Measurements from ENCODE around the gene LGALS3BP. TPM values are rescaled to one million over a fixed set of nuclear protein-coding genes. Genes with fewer than 3 reads are reported as not detected.

The LGALS3BP gene
- total and polyA plus RNA-seq, 12 donors = 196 to 852 (median 545) TPM

DNA sequence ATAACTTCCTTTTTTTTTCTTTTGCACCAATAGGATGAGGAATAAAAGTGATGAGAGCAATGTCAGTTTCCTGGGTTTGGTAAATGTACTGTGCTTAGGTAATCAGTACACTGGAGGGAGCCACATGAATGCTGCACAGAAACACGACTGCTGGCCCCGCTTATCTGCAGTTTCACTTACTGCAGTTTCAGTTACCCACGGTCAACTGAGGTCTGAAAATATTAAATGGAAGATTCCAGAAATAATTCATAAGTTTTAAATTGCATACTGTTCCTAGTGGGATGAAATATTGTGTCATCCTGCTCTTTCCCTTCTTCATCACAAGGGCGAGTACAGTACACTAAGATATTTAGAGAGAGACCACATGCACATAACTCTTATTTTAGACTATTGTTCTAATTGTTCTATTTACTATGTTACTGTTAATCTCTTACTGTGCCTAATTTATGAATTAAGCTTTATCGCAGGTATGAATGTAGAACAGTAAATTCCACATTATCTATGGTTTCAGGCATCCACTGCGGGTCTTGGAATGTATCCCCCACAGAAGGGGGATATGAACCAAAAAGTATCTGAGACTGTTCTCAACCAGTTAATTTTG is 6.4 kb upstream of the LGALS3BP start:
- Histone ChIP-seq H3K27me3 (no peaks in the 10 kb centered on the region), H3K4me1 (peaks cover 0 to 40% (median 30%) of the 10 kb centered on the region in 9 donors), H3K9me3 (no peaks in the 10 kb centered on the region), H3K36me3 (peaks cover 0 to 22% (median 0%) of the 10 kb centered on the region in 9 donors), H3K27ac (peak overlapping the region; percentile 39 to 93 (median 82)), H3K4me3 (peak overlapping the region in 9 of 10 donors; percentile 19 to 59 (median 51))
- DNase-seq (peak; percentile 35 to 53), ATAC-seq (peak; percentile 45 to 86 (median 78))
- intact Hi-C loops (cut with DNase I) = loop anchor here in 1 of 10 donors (10.0 kb wide), 1 partner anchor 409 kb away; no protein-coding TSS in a partner anchor
- WGBS, 2 donors = 16 to 21% methylated on average over 6 of the region's 6 CpGs
- TF ChIP-seq, protein P1, sequence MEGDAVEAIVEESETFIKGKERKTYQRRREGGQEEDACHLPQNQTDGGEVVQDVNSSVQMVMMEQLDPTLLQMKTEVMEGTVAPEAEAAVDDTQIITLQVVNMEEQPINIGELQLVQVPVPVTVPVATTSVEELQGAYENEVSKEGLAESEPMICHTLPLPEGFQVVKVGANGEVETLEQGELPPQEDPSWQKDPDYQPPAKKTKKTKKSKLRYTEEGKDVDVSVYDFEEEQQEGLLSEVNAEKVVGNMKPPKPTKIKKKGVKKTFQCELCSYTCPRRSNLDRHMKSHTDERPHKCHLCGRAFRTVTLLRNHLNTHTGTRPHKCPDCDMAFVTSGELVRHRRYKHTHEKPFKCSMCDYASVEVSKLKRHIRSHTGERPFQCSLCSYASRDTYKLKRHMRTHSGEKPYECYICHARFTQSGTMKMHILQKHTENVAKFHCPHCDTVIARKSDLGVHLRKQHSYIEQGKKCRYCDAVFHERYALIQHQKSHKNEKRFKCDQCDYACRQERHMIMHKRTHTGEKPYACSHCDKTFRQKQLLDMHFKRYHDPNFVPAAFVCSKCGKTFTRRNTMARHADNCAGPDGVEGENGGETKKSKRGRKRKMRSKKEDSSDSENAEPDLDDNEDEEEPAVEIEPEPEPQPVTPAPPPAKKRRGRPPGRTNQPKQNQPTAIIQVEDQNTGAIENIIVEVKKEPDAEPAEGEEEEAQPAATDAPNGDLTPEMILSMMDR (IDR thresholded peaks at IDR 0.05) = peak in 8 of 9 donors; percentile 29 to 65 (median 52)

DNA sequence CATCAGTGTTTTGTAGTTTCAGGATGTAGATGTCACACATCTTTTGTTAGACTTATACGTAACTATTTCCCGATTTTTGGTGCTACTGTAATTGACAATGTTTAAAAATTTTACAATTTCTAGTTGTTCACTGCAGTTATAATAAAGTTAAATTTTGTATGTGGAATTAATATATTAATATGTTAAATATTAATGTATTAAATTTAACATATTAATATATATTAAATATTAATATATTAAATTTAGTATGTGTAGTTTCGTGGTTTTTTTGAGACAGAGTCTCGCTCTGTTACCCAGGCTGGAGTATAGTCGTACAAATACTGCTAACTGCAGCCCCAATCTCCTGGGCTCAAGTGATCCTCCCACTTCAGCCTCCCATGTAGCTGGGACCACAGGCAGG is 5.7 kb upstream of the LGALS3BP start:
- TF ChIP-seq, protein P1 (IDR thresholded peaks at IDR 0.05) = no peak
- Histone ChIP-seq H3K36me3 (peaks cover 0 to 14% (median 0%) of the 10 kb centered on the region in 9 donors), H3K4me1 (peaks cover under 1 to 42% (median 31%) of the 10 kb centered on the region in 9 donors), H3K27me3 (no peaks in the 10 kb centered on the region), H3K9me3 (no peaks in the 10 kb centered on the region), H3K4me3 (no peak overlapping the region), H3K27ac (peak overlapping the region in 7 of 10 donors; percentile 32 to 93 (median 85))
- WGBS, 2 donors = 94 to 97% methylated on average over 5 of the region's 5 CpGs
- ATAC-seq (no peak), DNase-seq (no peak)
- intact Hi-C loops (cut with DNase I) = loop anchor here in 1 of 10 donors (10.0 kb wide), 1 partner anchor 409 kb away; no protein-coding TSS in a partner anchor

DNA sequence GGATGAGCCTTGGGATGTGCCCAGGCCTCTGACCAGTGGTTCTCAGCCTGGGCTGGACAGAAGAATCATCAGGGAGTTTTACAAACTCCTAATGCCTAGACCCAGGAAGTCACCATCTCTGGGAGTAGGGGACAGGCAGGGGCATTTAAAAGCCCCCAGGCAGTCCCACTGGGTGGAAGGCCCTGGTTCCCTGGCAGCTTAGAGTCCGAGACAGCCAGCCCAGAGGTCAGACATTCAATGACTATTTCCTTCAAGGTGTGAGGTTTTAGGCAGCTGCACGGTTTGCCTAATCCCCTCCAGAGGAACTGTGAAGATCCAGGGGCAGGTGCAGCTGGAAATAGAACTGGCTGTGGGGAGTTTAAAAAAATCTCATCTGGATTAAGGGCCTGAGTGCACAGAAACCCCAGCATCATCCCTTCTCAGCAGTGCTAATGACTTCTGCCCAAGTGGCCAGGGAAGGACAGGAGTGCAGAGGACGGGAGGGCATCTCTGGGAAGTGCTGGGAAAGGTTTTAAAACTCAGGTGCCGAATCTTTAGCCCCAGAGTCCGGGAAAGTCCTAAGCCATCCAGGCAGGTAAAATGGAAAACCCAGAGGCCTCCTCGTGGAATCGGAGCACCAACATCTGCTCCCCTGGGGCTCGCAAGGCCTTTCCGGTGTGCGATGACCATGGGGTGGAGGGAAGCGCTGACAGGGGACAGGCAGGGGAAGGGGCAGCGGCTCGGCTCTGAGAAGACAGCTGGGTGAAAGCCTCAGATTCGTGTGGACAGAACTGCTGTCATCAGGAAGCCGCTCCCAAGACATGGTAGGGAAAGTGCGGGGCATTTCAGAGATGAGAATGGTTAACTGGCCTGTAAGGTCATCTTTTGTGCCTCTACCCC is 1.5 kb upstream of the LGALS3BP start:
- TF ChIP-seq, protein P1 (IDR thresholded peaks at IDR 0.05) = no peak
- Histone ChIP-seq H3K36me3 (peaks cover 0 to 10% (median 0%) of the 10 kb centered on the region in 9 donors), H3K9me3 (no peaks in the 10 kb centered on the region), H3K27ac (peak overlapping the region in 6 of 10 donors; percentile 76 to 85 (median 80)), H3K4me3 (no peak overlapping the region), H3K27me3 (no peaks in the 10 kb centered on the region), H3K4me1 (peaks cover 24 to 56% (median 48%) of the 10 kb centered on the region in 9 donors)
- intact Hi-C loops (cut with DNase I) = loop anchor here in 1 of 10 donors (10.0 kb wide), 1 partner anchor 414 kb away; no protein-coding TSS in a partner anchor
- ATAC-seq (no peak), DNase-seq (no peak)
- 77 to 82% methylated on average over 16 of the region's 16 CpGs for WGBS, 2 donors

DNA sequence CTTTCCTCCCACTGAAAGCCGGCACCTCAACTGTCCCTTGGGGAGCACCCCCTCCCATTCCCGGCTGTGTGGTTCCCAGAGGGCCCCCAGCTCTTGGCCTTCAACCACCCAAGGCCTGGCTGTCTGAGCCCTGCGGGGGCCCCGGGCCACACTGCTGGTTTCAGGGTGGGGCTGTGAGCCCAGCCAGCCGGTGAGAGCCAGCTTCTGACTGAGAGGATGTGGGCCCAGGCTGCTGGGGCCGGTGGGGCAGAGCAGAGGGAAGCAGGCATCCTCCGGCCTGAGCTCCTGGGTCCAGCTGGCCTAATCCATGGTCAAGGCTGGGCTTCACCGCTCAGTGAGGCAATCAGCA is 875 bp upstream of the LGALS3BP start:
- WGBS, 2 donors = 80 to 82% methylated on average over 8 of the region's 8 CpGs
- DNase-seq (no peak), ATAC-seq (peak in 1 of 8 donors; percentile 1)
- peaks cover 0 to 14% (median 0%) of the 10 kb centered on the region in 9 donors for H3K36me3 ChIP-seq
- no peak overlapping the region for H3K4me3 ChIP-seq
- no peaks in the 10 kb centered on the region for H3K9me3 ChIP-seq
- TF ChIP-seq, protein P1 (IDR thresholded peaks at IDR 0.05) = no peak
- intact Hi-C loops (cut with DNase I) = loop anchor here in 1 of 10 donors (10.0 kb wide), 1 partner anchor 414 kb away; no protein-coding TSS in a partner anchor
- no peaks in the 10 kb centered on the region for H3K27me3 ChIP-seq
- H3K4me1 ChIP-seq = peaks cover 24 to 55% (median 48%) of the 10 kb centered on the region in 9 donors
- peak overlapping the region in 8 of 10 donors; percentile 58 to 85 (median 80) for H3K27ac ChIP-seq

Data from heart right ventricle (tissue), 16 donors.